Endothelial cell of umbilical vein (primary cell): ENCODE measurements around the gene SLC7A11. TPM values are rescaled to one million over a fixed set of nuclear protein-coding genes. Genes with fewer than 3 reads are reported as not detected.

ENCODE experiments used
- BruUV-seq: library from RNA; stranded (reverse); fragments of 400-500 nt; replicated peaks from 2 replicates; lab custom pipeline; 2021; lab: Mats Ljungman, UMichigan
- CTCF ChIA-PET: fragments of 300-600, 350-600 bp; sonication (Branson Sonifier 250); formaldehyde crosslinking; loops from one replicate; lab custom pipeline; 2021; ENCODE audit warnings: antibody characterized with exemption, inconsistent platforms; lab: Charles Lee
- POLR2A ChIA-PET: fragments of 300-600, 350-600 bp; sonication (Branson Sonifier 250); formaldehyde crosslinking; loops from one replicate; lab custom pipeline; 2021; ENCODE audit warnings: antibody characterized with exemption, inconsistent platforms; lab: Charles Lee
- DNase-seq: peaks from one replicate; pipeline ENCODE4 v3.0.0-alpha.2; 2011; ENCODE audit warnings: low read depth, low spot score
- FAIRE-seq: peaks from 2 replicates; lab custom pipeline; 2011; peaks lifted over from hg19 to GRCh38; lab: Jason Lieb, UNC
- H2AFZ ChIP-seq: 2 replicates; pipeline ENCODE4 v1.6.0; 2012; ENCODE audit warnings: low read depth, low read length, control low read depth, inconsistent platforms
- H3K27ac ChIP-seq: 2 replicates; pipeline ENCODE4 v1.5.1; 2011; ENCODE audit warnings: low read depth, mild to moderate bottlenecking, control low read depth, low read length, moderate library complexity; ENCODE audit not compliant: insufficient read depth
- H3K27me3 ChIP-seq, 2 experiments: 2 replicates each; pipeline versions ENCODE4 v1.6.0 to v1.6.1; 2011; ENCODE audit warnings: low read length in 2 of 2, mixed read lengths in 1 of 2; ENCODE audit not compliant: control insufficient read depth in 2 of 2, insufficient read depth in 2 of 2
- H3K36me3 ChIP-seq, 2 experiments: 2 replicates in 1 of 2; 3 replicates in 1 of 2; pipeline ENCODE4 v1.5.1; 2011; ENCODE audit warnings: low read length in 2 of 2, mild to moderate bottlenecking in 1 of 2, moderate library complexity in 1 of 2; ENCODE audit not compliant: control insufficient read depth in 2 of 2, insufficient read depth in 2 of 2; ENCODE audit errors: extremely low read depth in 1 of 2
- H3K4me1 ChIP-seq: 3 replicates; pipeline ENCODE4 v1.5.1; 2011; ENCODE audit warnings: mild to moderate bottlenecking, low read length; ENCODE audit not compliant: control insufficient read depth, insufficient read depth; ENCODE audit errors: extremely low read depth
- H3K4me2 ChIP-seq: 2 replicates; pipeline ENCODE4 v1.6.1; 2011; ENCODE audit warnings: low read length, control low read depth, mixed read lengths; ENCODE audit not compliant: insufficient read depth
- H3K4me3 ChIP-seq, 3 experiments: fragments of 200-600 bp in 1 of 3; sonication (generic), shearing (Covaris generic) in 1 of 3; replicated peaks in 1 of 3; 2 replicates each; pipeline ENCODE4 v1.5.1; 2011 to 2016; ENCODE audit warnings: control low read depth in 3 of 3, low read length in 3 of 3, mild to moderate bottlenecking in 2 of 3, inconsistent platforms in 1 of 3, low read depth in 1 of 3, moderate library complexity in 1 of 3; ENCODE audit not compliant: insufficient read depth in 1 of 3
- H3K79me2 ChIP-seq: 2 replicates; pipeline ENCODE4 v1.6.0; 2012; ENCODE audit warnings: low read length, inconsistent platforms; ENCODE audit not compliant: control insufficient read depth, insufficient read depth
- H3K9ac ChIP-seq: replicated peaks from 2 replicates; pipeline ENCODE3; 2011; ENCODE audit warnings: low read length, control low read depth; ENCODE audit not compliant: insufficient read depth; ENCODE audit errors: extremely low read depth
- H3K9me1 ChIP-seq: replicated peaks from 3 replicates; pipeline ENCODE4 v1.6.0; 2011; ENCODE audit warnings: mild to moderate bottlenecking, low read length; ENCODE audit not compliant: control insufficient read depth, insufficient read depth; ENCODE audit errors: extremely low read depth
- H3K9me3 ChIP-seq: replicated peaks from 2 replicates; pipeline ENCODE4 v1.5.1; 2012; ENCODE audit warnings: low read length, inconsistent platforms; ENCODE audit not compliant: control insufficient read depth, insufficient read depth
- H4K20me1 ChIP-seq: replicated peaks from 2 replicates; pipeline ENCODE3; 2011; ENCODE audit warnings: mild to moderate bottlenecking, low read length; ENCODE audit not compliant: control insufficient read depth, insufficient read depth; ENCODE audit errors: extremely low read depth
- GATA2 ChIP-seq: IDR thresholded peaks from 2 replicates; pipeline ENCODE4 v1.7.0; 2011; ENCODE audit warnings: low read depth, mild to moderate bottlenecking, moderate library complexity, mixed read lengths, low read length; ENCODE audit not compliant: insufficient read length, insufficient read depth
- JUN ChIP-seq: IDR thresholded peaks from 2 replicates; pipeline ENCODE4 v1.6.1; 2011; ENCODE audit warnings: borderline replicate concordance, low read depth; ENCODE audit not compliant: insufficient read length, insufficient read depth
- MYC ChIP-seq: IDR thresholded peaks from one replicate; pipeline ENCODE4 v1.6.1; 2011; ENCODE audit warnings: mild to moderate bottlenecking, low read depth, low read length
- POLR2AphosphoS5 ChIP-seq: IDR thresholded peaks from 2 replicates; pipeline ENCODE4 v1.6.1; 2012; ENCODE audit warnings: low read depth, mild to moderate bottlenecking, control low read depth, low read length, moderate library complexity; ENCODE audit not compliant: insufficient read depth
- dilution Hi-C: fragments of 300-500 bp; cut with MboI; formaldehyde crosslinking; loops from one replicate; pipeline ENCODE4 v1.15.0; 2019; ENCODE audit warnings: low sequenced_read_pairs; ENCODE audit not compliant: extremely low pct_ligation_motif_present
- intact Hi-C: fragments of 100-400 bp; cut with micrococcal nuclease; formaldehyde crosslinking; loops from one replicate; pipeline ENCODE4 v1.10.0; 2022
- polyA plus RNA-seq, 4 experiments: library from polyadenylated mRNA; depleted of rRNA in 3 of 4; stranded (reverse) in 3 of 4; unstranded in 1 of 4; fragments of >200 nt; gene quantifications; 2 replicates each; pipeline versions ENCODE4 v1.2.1 to v1.2.3, GENCODE V29; 2011 to 2012; ENCODE audit warnings: missing spikeins in 1 of 4
- total RNA-seq: library from RNA; stranded (reverse); gene quantifications from 2 replicates; pipeline ENCODE4 v1.2.3, GENCODE V29; 2021
- TF ChIP-seq, protein P1 (sequence below), 2 donors: IDR thresholded peaks; 1 replicate in 1 of 2; 2 replicates in 1 of 2; pipeline ENCODE4 v1.5.1; 2011; ENCODE audit warnings: low read length in 2 of 2, mild to moderate bottlenecking in 2 of 2, moderate library complexity in 2 of 2, control low read depth in 1 of 2, inconsistent platforms in 1 of 2, low read depth in 1 of 2; ENCODE audit not compliant: insufficient read depth in 1 of 2; ENCODE audit errors: extremely low read depth in 1 of 2
- TF ChIP-seq, protein P2 (sequence below): IDR thresholded peaks from 2 replicates; pipeline ENCODE4 v1.6.1; 2011; ENCODE audit not compliant: insufficient read depth, insufficient read length

The SLC7A11 gene
- total and polyA plus RNA-seq, 2 donors (not counting 3 experiments of a cell fraction or from before 2014, with no cell fraction given) = 28.4 to 82.7 TPM

DNA sequence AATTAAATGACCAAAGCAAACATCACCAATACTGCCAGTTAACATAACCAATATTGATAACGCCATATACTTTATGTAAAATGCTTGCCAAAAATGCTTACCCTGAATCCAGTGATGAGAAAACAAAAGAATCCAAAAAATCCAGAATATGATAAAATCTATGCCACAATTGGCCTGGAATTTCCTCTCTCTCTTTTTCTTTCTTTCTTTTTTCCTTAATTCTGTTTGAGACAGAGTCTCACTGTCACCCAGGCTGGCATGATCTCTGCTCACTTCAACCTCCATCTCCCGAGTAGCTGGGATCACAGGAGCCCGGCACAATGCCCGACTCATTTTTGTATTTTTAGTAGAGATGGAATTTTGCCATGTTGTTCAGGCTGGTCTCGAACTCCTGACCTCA is 9.8 kb upstream of the SLC7A11 start:
- Histone ChIP-seq H3K27ac (no peak overlapping the region), H3K79me2 (no peaks in the 10 kb centered on the region), H3K4me1 (peaks cover 6% of the 10 kb centered on the region), H3K4me3 (no peak overlapping the region), H3K9me1 (no peaks in the 10 kb centered on the region), H3K4me2 (peak overlapping the region; percentile 17), H3K9me3 (no peaks in the 10 kb centered on the region), H3K27me3 (no peaks in the 10 kb centered on the region), H2AFZ (peak overlapping the region; percentile 54), H3K36me3 (no peaks in the 10 kb centered on the region), H4K20me1 (no peaks in the 10 kb centered on the region), H3K9ac (no peak overlapping the region)
- intact Hi-C loops = no loop called here
- no peak for DNase-seq
- ChIA-PET POLR2A (interaction anchor here (0.7 kb wide), 1 partner anchor 25 kb away, joined by 3 read pairs; no protein-coding TSS in a partner anchor), CTCF (no interaction called here)
- no TSS peak for BruUV-seq
- FAIRE-seq = no peak
- TF ChIP-seq, protein P1, sequence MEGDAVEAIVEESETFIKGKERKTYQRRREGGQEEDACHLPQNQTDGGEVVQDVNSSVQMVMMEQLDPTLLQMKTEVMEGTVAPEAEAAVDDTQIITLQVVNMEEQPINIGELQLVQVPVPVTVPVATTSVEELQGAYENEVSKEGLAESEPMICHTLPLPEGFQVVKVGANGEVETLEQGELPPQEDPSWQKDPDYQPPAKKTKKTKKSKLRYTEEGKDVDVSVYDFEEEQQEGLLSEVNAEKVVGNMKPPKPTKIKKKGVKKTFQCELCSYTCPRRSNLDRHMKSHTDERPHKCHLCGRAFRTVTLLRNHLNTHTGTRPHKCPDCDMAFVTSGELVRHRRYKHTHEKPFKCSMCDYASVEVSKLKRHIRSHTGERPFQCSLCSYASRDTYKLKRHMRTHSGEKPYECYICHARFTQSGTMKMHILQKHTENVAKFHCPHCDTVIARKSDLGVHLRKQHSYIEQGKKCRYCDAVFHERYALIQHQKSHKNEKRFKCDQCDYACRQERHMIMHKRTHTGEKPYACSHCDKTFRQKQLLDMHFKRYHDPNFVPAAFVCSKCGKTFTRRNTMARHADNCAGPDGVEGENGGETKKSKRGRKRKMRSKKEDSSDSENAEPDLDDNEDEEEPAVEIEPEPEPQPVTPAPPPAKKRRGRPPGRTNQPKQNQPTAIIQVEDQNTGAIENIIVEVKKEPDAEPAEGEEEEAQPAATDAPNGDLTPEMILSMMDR (IDR thresholded peaks at IDR 0.05; ENCODE audit: extremely low read depth in 1 of 2, insufficient read depth in 1 of 2, low read depth in 1 of 2, low read length in 2 of 2) = no peak
- TF ChIP-seq, protein P2, sequence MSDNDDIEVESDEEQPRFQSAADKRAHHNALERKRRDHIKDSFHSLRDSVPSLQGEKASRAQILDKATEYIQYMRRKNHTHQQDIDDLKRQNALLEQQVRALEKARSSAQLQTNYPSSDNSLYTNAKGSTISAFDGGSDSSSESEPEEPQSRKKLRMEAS = no peak
- TF ChIP-seq POLR2AphosphoS5 (no peak), JUN (no peak), GATA2 (peak; percentile 13), MYC (no peak)
- dilution Hi-C loops = no loop called here
